K562 (cell line): Measurements from ENCODE around the gene CCDC85A. TPM values are rescaled to one million over a fixed set of nuclear protein-coding genes. Genes with fewer than 3 reads are reported as not detected.

Source experiments
- ATAC-seq: fragments of 200-7000 bp; cut with Tn5 transposase; 3 replicates; pipeline ENCODE4 v1.9.1; 2020; ENCODE audit warnings: moderate library complexity
- BruUV-seq: library from RNA; stranded (reverse); fragments of 400-500 nt; replicated peaks from 2 replicates; lab custom pipeline; 2021; lab: Mats Ljungman, UMichigan
- CTCF ChIA-PET: fragments of 300-600 bp; formaldehyde crosslinking; extraction: SDS; loops from one replicate; lab custom pipeline; 2021; ENCODE audit warnings: low intra/inter-chr PET ratio; lab: Yijun Ruan, JAX
- POLR2A ChIA-PET: fragments of 300-600, 350-650 bp; sonication (Branson Sonifier 250); formaldehyde crosslinking; extraction: SDS; loops from one replicate; lab custom pipeline; 2021; ENCODE audit warnings: antibody characterized with exemption, inconsistent platforms; lab: Yijun Ruan, JAX
- DNase-seq, 4 experiments: peaks; one replicate each; pipeline versions ENCODE4 v3.0.0 to v3.0.0-alpha.2; 2011 to 2018; ENCODE audit warnings: low spot score in 3 of 4, mixed read lengths in 3 of 4; ENCODE audit errors: extremely low read depth in 1 of 4
- FAIRE-seq: peaks from 2 replicates; lab custom pipeline; 2011; peaks lifted over from hg19 to GRCh38; lab: Jason Lieb, UNC
- H2AFZ ChIP-seq: 2 replicates; pipeline ENCODE4 v1.6.0; 2011; ENCODE audit warnings: low read depth, low read length, control low read depth, inconsistent platforms
- H3K27ac ChIP-seq: fragments of 200-600 bp; 3 replicates; pipeline ENCODE4 v1.8.0; 2011; ENCODE audit warnings: low read depth, mild to moderate bottlenecking, control low read depth, inconsistent platforms, low read length, moderate library complexity, mixed read lengths; ENCODE audit errors: extremely low read depth
- H3K27me3 ChIP-seq, 2 experiments: fragments of 300-600 bp in 1 of 2; 2 replicates in 1 of 2; 3 replicates in 1 of 2; pipeline versions ENCODE4 v1.6.0 to v1.8.0; 2011; ENCODE audit warnings: inconsistent platforms in 2 of 2, low read length in 2 of 2, mild to moderate bottlenecking in 1 of 2, mixed read lengths in 1 of 2, moderate library complexity in 1 of 2; ENCODE audit not compliant: control insufficient read depth in 2 of 2, insufficient read depth in 2 of 2
- H3K36me3 ChIP-seq: fragments of 300-600 bp; 3 replicates; pipeline ENCODE4 v1.8.0; 2011; ENCODE audit warnings: mild to moderate bottlenecking, low read length, inconsistent platforms; ENCODE audit not compliant: control insufficient read depth, insufficient read depth
- H3K4me1 ChIP-seq, 2 experiments: fragments of 200-600 bp in 1 of 2; replicated peaks in 1 of 2; 2 replicates in 1 of 2; 3 replicates in 1 of 2; pipeline versions ENCODE4 v1.5.1 to v1.8.0; 2011; ENCODE audit warnings: inconsistent platforms in 2 of 2, low read length in 2 of 2, mild to moderate bottlenecking in 1 of 2, mixed read lengths in 1 of 2, moderate library complexity in 1 of 2; ENCODE audit not compliant: control insufficient read depth in 2 of 2, insufficient read depth in 2 of 2
- H3K4me2 ChIP-seq: 2 replicates; pipeline ENCODE4 v1.6.1; 2011; ENCODE audit warnings: low read length, control low read depth, inconsistent platforms, mixed read lengths; ENCODE audit not compliant: insufficient read depth
- H3K4me3 ChIP-seq: fragments of 200-600 bp; sonication (generic), shearing (Covaris generic); 2 replicates; pipeline ENCODE4 v1.5.1; 2016; ENCODE audit warnings: control low read depth, inconsistent platforms
- H3K79me2 ChIP-seq: fragments of 200-600 bp; 3 replicates; pipeline ENCODE4 v1.8.0; 2011; ENCODE audit warnings: low read length, inconsistent platforms; ENCODE audit not compliant: control insufficient read depth, insufficient read depth
- H3K9ac ChIP-seq, 2 experiments: 2 replicates each; pipeline versions ENCODE4 v1.6.0 to v1.6.1; 2011; ENCODE audit warnings: low read depth in 2 of 2, low read length in 2 of 2, control low read depth in 1 of 2, inconsistent platforms in 1 of 2, mild to moderate bottlenecking in 1 of 2, mixed read lengths in 1 of 2; ENCODE audit not compliant: insufficient read depth in 1 of 2
- H3K9me1 ChIP-seq: one replicate; pipeline ENCODE4 v1.6.0; 2011; ENCODE audit warnings: inconsistent platforms, mild to moderate bottlenecking, low read length, moderate library complexity; ENCODE audit not compliant: control insufficient read depth, insufficient read depth
- H3K9me3 ChIP-seq: replicated peaks from 2 replicates; pipeline ENCODE4 v1.5.1; 2011; ENCODE audit warnings: low read depth, low read length, inconsistent platforms; ENCODE audit not compliant: control insufficient read depth, insufficient read depth
- H4K20me1 ChIP-seq: replicated peaks from 2 replicates; pipeline ENCODE4 v1.6.1; 2011; ENCODE audit warnings: low read length, inconsistent platforms, mixed read lengths; ENCODE audit not compliant: control insufficient read depth, insufficient read depth
- BACH1 ChIP-seq: fragments of 200-800 bp; sonication (Bioruptor generic); IDR thresholded peaks from 2 replicates; pipeline ENCODE4 v1.6.1; 2016; ENCODE audit warnings: missing genetic modification characterization, missing compliant biosample characterization
- PTTG1 ChIP-seq: fragments of 450-650 bp; IDR thresholded peaks from 2 replicates; pipeline ENCODE4 v1.6.1; 2016; ENCODE audit warnings: low read depth, mild to moderate bottlenecking, missing genetic modification characterization, missing compliant biosample characterization
- THAP12 ChIP-seq: fragments of 250-450 bp; sonication (Bioruptor Pico); IDR thresholded peaks from 2 replicates; pipeline ENCODE4 v1.9.0; 2021; ENCODE audit warnings: mild to moderate bottlenecking, inconsistent platforms
- ZZZ3 ChIP-seq: fragments of 450-650 bp; IDR thresholded peaks from 2 replicates; pipeline ENCODE4 v1.6.1; 2016; ENCODE audit warnings: antibody characterized with exemption, mild to moderate bottlenecking, moderate library complexity
- WGBS: fragments of 100-300 bp; shearing (Covaris generic); methylation state at CpG from one replicate; pipeline ENCODE4 v1.1.6; 2016; ENCODE audit warnings: low coverage, mixed read lengths; ENCODE audit not compliant: insufficient coverage; ENCODE audit errors: missing lambda C conversion rate; 5-methylcytosine and 5-hydroxymethylcytosine counted together
- in situ Hi-C: fragments of 300-500 bp; cut with MboI; formaldehyde crosslinking; loops from 4 replicates; pipeline ENCODE4 v1.15.0; 2018; ENCODE audit warnings: inconsistent platforms, mixed read lengths
- intact Hi-C: fragments of 100-400 bp; cut with micrococcal nuclease; formaldehyde crosslinking; loops from 2 replicates; pipeline ENCODE4 v1.14.2; 2022
- polyA plus RNA-seq, 8 experiments: library from polyadenylated mRNA; depleted of rRNA in 4 of 8; stranded (reverse) in 5 of 8; unstranded in 3 of 8; fragments of >200 nt; fragmentation: Nextera tagmentation in 2 of 8; fragmentation: Illumina TruSeq in 1 of 8; extraction: Ambion mirVana in 2 of 8; extraction: Trizol in 1 of 8; gene quantifications; 2 replicates each; pipeline versions ENCODE4 v1.2.1 to v1.2.3, GENCODE V29; 2011 to 2014; ENCODE audit warnings: inconsistent platforms in 1 of 8, missing spikeins in 1 of 8
- total RNA-seq, 7 experiments: library from RNA; depleted of rRNA in 6 of 7; stranded (reverse); fragments of >200 nt in 6 of 7; fragmentation: Illumina TruSeq in 2 of 7; extraction: Trizol in 2 of 7; gene quantifications; 2 replicates each; pipeline versions ENCODE4 v1.2.1 to v1.2.3, GENCODE V29; 2011 to 2021; ENCODE audit warnings: low replicate concordance in 1 of 7

Gene CCDC85A
- total and polyA plus RNA-seq, 9 of the 15 experiments (the other 6 are each of a cell fraction or from before 2014, with no cell fraction given): 0.03 to 0.14 (median 0.10) TPM; not detected in 5

GRCh38 chr2:56197816-56198215, 14.0 kb downstream of the CCDC85A start:
- no peak for TF ChIP-seq PTTG1 (tag)
- TF ChIP-seq ZZZ3: no peak
- TF ChIP-seq THAP12 (CRISPR knock-in tag): no peak
- TF ChIP-seq BACH1 (tag): no peak
- Histone ChIP-seq H3K4me2 (no peak overlapping the region), H3K9ac (no peak overlapping the region), H3K9me1 (no peaks in the 10 kb centered on the region), H3K79me2 (no peaks in the 10 kb centered on the region), H3K27ac (no peak overlapping the region), H2AFZ (no peak overlapping the region), H3K4me3 (no peak overlapping the region), H3K27me3 (peaks cover 0 to 6% of the 10 kb centered on the region in 2 experiments; a peak in 3 of 5 replicates), H3K9me3 (no peaks in the 10 kb centered on the region), H3K36me3 (no peaks in the 10 kb centered on the region), H3K4me1 (peaks cover 0 to 3% of the 10 kb centered on the region in 2 experiments; a peak in 1 of 5 replicates), H4K20me1 (no peaks in the 10 kb centered on the region)
- FAIRE-seq (no peak), ATAC-seq (no peak), DNase-seq (no peak)
- no TSS peak for BruUV-seq
- in situ Hi-C loops: loop anchor here (25.0 kb wide), 1 partner anchor 539 kb away; no protein-coding TSS in a partner anchor
- CTCF ChIA-PET: no interaction called here
- POLR2A ChIA-PET: no interaction called here
- intact Hi-C loops: no loop called here
- 0% methylated on average over 7 of the region's 7 CpGs for WGBS
